Left ventricle myocardium superior (tissue), 1 donor: ENCODE measurements around the gene ELAC2. TPM values are rescaled to one million over a fixed set of nuclear protein-coding genes. Genes with fewer than 3 reads are reported as not detected.

Experiments
- ATAC-seq: fragments of 200-7000 bp; cut with Tn5 transposase; one replicate; pipeline ENCODE4 v1.9.1; 2020; ENCODE audit warnings: mild to moderate bottlenecking, moderate library complexity
- DNase-seq: peaks from one replicate; pipeline ENCODE4 v3.0.0-alpha.2; 2020
- intact Hi-C: fragments of 100-400 bp; cut with micrococcal nuclease; formaldehyde crosslinking; loops from one replicate; pipeline ENCODE4 v1.11.0; 2022
- long read RNA-seq: library from polyadenylated mRNA; unstranded; transcript quantifications from one replicate; pipeline ENCODE4 v2.0.0, GENCODE V29; 2021
- total RNA-seq: library from RNA; stranded (reverse); fragmentation: NEBNext Ultra II Directional; extraction: Animal tissue kit (Norgen Biotek cat#: 25700); gene quantifications from one replicate; pipeline ENCODE4 v1.2.1, GENCODE V29; 2021
- donor health status: DM: no; HTN: yes; CAD: no; lungs with severe emphysema.

The ELAC2 gene, protein sequence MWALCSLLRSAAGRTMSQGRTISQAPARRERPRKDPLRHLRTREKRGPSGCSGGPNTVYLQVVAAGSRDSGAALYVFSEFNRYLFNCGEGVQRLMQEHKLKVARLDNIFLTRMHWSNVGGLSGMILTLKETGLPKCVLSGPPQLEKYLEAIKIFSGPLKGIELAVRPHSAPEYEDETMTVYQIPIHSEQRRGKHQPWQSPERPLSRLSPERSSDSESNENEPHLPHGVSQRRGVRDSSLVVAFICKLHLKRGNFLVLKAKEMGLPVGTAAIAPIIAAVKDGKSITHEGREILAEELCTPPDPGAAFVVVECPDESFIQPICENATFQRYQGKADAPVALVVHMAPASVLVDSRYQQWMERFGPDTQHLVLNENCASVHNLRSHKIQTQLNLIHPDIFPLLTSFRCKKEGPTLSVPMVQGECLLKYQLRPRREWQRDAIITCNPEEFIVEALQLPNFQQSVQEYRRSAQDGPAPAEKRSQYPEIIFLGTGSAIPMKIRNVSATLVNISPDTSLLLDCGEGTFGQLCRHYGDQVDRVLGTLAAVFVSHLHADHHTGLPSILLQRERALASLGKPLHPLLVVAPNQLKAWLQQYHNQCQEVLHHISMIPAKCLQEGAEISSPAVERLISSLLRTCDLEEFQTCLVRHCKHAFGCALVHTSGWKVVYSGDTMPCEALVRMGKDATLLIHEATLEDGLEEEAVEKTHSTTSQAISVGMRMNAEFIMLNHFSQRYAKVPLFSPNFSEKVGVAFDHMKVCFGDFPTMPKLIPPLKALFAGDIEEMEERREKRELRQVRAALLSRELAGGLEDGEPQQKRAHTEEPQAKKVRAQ
- 66.2 TPM for total RNA-seq
- long read RNA-seq, transcript ELAC2-201 (24 exons, 3,148 nt) = major isoform, 149 of 194 reads
- long read RNA-seq, partial matches to known transcripts = 25 of 194 reads
- long read RNA-seq, other reads (novel, unspliced or antisense) = 20 of 194 reads

DNA sequence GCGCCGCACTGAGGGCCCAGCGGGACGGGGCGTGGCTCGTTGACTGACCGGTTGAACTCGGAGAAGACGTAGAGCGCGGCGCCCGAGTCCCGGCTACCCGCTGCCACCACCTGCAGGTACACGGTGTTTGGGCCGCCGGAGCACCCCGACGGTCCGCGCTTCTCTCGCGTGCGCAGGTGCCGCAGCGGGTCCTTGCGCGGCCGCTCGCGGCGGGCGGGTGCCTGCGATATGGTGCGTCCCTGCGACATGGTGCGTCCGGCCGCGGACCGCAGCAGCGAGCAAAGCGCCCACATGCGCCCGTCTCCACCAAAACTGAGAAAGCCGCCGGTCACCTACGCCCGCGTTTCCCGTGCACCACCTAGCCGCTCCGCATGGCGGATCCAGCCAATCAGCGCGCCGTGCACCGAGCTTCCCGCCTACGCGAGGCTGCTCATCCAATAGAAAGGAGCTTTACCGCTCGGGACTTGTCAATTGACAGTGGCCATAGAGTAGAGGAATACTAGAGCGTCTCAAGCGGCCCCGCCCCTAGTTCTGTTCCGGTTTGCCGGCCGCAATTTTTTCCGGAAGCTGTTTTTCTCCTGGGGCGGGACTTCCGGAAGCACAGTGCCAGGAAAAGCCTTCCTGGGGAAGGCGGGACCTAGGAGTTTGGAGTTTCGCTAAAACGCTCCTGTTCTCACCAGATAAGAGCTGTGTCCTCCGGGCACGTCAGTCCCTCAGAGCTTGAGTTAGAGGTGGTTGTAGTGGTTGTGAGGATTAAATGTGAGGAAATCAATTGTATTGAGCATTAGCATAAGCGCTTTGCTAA is at the start of gene ELAC2:
Gene ELAC2 (minus strand): TSS at position 373 of the 805 bp plus-strand sequence. CDS start 80 bp downstream, at position 293.
- ATAC-seq = peak; percentile 99
- DNase-seq = peak; percentile 97
- intact Hi-C loops = no loop called here

DNA sequence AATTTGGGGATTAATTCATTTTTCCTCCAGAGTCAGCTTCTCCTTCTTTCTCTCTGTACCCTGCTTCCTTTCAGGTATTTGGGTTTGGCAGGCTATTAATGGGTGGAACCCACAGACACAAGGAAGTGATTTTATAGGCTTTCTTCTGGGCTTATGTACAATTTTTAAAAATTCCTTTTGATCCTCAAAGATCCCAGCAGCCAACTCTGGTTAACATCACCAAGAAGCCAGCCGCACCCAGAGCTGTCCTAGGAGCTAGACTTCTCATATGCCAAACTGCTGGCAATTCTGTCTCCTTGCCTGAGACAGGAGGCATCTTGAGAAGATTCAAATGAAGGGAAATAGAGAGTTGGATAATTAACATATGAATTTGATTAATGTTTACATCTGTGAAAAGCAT is 47.2 kb upstream of the ELAC2 start:
- ATAC-seq (no peak), DNase-seq (no peak)
- intact Hi-C loops = no loop called here

DNA sequence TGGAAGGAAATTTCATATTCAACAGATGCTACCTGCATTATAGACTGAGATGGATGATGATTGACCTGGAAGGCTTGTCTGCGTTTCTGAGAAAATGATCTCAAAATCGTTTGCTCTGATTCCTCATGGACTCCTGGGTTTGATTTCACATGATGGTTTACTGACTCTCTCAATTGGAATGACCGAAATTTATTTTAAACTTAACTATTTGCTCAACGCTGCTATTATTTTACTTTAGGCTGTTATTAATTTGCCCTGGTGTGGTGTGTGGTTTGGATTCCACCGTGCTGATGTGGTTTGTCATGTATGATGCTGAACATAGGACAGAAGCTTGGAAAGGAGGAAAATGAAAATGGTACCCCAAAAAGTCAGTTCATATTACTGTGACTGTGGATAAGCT is 37.3 kb upstream of the ELAC2 start:
- ATAC-seq (no peak), DNase-seq (no peak)
- intact Hi-C loops = no loop called here

DNA sequence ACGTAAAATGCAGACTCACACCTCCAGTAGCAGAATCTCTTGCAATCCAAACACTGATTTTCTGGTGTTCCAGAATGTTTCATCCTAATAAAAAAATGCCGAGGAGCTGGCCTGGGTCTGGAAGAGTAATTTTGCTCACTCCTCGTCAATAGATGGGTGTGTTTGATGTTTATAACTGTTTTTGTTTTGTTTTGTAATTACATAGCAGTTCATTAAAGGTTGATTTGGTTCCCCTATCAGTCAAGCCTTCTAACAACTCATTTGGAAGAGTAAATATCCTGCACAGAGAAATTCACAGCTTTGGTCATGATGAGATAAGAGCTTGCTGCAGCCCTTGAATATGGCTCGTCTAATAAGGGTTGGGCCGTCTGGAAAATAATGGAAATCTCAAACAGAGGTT is 36.8 kb upstream of the ELAC2 start:
- intact Hi-C loops = no loop called here
- ATAC-seq = no peak
- no peak for DNase-seq

DNA sequence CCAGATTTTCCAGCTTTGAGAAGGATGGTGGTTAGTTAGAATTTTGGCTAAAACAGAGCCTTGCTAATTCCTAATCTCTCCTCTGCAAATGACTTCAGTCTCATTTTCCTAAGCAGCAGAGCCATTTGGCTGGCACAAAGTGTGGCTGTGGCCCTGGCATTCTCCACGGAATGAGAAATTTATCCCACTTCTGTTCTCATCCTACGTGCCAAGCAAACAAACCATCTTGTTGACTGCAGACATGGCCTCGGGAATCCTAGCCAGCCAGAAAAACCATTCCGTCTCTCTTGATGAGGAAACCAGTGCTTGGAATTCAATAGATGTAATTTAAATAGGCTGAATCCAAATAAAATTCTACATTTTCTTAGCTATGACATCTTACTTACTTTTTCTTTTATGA is 34.1 kb upstream of the ELAC2 start:
- no peak for DNase-seq
- ATAC-seq = no peak
- intact Hi-C loops = no loop called here

DNA sequence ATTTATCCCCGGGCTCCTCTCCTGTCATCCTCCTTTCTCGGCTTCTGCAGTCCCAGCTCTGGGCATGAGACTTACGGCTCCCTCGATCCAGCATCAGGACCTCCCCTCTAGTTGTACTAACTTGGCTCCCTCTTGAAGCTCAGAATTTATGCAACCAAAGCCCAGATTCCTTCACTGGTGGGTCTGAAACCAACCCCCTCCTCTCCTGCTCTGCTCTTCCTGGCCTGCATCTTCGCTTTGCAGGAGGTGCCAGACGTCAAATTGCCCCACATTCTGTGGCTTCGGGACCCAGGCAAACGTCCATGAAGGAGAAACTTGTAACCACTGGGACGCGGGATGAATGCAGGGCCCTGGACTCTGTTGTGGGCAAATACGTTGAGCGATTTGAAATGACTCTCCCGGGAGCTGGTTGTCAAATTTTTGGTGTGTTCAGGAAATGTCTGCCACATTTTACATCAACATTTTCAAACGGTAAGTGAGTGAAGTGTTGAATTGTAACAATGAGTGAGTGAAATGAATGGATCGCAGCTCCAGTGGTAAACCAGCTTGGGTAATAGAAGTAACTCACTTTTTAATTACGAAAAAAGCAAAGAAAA is 29.3 kb upstream of the ELAC2 start:
- intact Hi-C loops = no loop called here
- ATAC-seq = no peak
- no peak for DNase-seq

DNA sequence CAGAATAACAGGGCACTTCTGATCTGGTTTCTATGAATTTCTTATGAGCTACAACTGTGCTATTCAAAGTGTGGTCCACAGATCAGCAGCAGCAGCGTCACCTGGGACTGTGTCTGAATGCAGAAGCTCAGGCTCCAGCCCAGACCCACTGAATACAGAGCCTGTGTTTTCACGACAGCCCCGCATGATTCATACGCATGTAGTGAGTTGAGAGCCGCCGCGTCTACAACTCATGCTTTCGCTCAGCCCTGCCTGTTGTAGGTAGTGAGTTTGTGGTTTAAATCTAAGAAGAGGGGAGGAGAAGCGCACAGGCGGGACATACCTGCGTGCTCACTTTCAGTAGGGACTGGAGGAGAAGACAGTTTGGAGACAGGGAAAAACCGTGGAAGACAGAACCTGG is 28.5 kb upstream of the ELAC2 start:
- DNase-seq (no peak), ATAC-seq (no peak)
- intact Hi-C loops = no loop called here

DNA sequence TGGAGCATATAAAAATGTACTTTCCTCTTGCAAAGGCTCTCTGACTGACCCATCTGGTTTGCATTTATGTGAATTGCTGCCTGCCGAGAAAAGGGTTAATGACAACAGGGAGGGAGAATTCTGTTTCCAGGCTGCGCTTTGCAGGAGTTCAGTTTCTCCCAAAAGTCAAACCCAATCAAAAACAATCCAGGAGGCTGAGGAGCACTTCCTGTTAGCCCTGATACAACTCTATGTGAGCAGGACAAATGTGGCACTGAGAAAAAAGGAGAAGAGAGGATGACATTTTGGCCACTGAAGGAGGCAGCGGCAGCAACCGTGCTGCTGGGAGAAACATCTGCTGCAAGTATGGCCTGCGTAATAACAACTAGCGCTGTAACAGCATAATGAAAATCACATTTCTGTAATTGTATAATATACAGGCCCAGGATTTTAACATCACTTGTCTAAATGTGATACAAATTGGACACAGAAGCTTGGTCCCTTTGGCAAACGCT is 26.8 kb upstream of the ELAC2 start:
- DNase-seq (no peak), ATAC-seq (no peak)
- intact Hi-C loops = no loop called here

DNA sequence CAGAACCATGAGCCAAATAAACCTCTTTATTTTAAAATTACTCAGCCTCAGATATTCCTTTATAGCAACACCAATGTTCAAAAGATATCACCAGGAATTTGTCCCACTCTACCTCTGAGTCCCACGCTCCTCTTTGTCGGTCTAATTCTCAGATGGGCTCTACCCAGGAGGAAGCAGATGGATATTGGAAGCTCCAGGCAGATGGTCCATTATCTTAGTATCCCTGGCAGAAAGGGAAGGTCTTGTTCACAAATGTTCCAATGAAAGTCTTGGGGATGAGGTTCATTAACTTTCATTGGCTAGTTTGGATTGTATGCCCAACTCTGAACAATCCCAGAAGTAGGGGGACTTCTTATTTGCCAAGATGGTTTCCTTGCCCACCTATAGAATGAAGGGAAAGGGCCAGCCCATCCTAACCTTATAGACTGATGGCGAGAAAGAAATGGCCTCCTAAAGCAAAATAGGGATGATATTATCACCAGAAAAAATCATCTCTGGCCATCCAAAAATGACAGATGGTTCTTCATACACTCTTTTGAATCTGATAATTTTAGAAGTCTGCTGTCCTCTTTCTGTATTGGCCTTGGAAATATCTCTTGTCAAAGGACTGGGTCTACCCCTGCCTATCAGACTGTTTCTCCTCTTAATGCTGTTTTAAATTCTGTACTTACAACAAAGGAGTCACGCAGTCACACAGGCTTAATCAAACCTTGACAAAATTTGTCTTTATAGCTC is 21.3 kb upstream of the ELAC2 start:
- no peak for ATAC-seq
- intact Hi-C loops = no loop called here
- no peak for DNase-seq

DNA sequence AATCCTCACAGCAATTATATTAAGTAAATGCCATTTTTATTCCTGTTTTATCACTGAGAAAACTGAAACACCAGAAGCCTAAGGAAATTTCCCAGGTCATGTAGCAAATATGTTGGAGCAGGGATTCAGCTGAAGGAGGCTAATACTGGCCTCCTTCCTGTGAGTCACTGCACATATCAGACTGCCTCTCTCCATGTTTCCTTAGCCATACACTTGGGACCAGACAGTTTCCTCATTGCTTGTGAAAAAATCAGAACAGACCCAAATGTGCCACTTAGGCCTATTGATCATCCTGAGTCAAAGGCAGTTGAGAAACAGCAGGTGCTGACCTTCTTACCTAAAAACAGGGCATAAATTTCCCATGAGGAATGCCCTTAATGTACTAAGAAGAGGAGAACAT is 18.9 kb upstream of the ELAC2 start:
- no peak for ATAC-seq
- intact Hi-C loops = no loop called here

DNA sequence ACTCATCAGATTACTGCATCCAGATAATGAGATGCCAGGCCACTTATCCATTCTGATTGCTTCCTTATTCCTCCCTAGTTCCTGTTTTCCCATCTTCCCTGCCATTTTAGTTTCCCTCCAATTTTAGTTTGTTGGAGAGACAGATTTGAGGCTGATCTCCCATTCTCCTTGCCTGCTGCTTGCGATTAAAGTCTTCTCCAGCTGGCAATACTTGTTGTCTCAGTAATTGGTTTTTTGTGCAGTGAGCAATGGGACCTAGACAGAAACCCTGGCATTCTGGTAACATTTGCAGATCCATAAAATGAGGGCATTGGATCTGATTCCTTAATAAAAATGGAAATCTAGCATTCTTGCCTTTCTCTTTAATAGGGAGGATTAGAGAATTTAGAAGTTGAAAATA is 17.6 kb upstream of the ELAC2 start:
- intact Hi-C loops = no loop called here

More for the DNA sequence above, 18.9 kb upstream of the ELAC2 start:
- no peak for DNase-seq

DNA sequence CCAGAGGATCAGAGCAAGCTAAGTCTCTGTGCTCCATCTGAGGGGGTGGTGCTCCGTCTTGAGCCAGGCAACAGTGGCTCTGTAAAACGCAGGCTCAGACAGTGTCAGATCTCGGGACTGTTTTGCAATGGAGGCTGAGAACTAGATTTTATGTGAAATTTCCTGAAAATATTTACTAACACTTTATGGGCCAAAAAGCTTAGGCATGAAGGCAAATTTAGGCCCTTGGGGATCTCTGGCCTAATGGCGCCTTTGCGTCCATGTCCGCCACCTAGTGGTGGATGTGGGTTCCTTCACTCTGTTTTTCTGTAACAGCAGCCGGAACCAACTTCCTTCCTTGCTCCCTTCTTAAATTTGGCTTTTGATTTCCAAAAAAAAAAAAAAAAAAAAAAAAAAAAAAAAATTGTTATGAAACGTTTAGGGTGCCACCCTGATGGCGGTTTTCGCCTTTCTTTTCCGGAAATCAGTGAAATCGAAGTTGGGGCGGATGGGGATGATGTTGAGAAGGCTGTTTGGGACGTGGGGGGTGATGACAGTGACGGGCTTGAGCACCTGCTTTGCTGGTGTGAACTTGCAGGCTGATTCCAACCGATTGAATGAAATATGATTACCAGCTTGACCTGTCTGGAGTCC is 14.0 kb upstream of the ELAC2 start:
- DNase-seq (peak; percentile 44), ATAC-seq (peak; percentile 80)
- intact Hi-C loops = no loop called here

More for the DNA sequence above, 17.6 kb upstream of the ELAC2 start:
- ATAC-seq = no peak
- no peak for DNase-seq

DNA sequence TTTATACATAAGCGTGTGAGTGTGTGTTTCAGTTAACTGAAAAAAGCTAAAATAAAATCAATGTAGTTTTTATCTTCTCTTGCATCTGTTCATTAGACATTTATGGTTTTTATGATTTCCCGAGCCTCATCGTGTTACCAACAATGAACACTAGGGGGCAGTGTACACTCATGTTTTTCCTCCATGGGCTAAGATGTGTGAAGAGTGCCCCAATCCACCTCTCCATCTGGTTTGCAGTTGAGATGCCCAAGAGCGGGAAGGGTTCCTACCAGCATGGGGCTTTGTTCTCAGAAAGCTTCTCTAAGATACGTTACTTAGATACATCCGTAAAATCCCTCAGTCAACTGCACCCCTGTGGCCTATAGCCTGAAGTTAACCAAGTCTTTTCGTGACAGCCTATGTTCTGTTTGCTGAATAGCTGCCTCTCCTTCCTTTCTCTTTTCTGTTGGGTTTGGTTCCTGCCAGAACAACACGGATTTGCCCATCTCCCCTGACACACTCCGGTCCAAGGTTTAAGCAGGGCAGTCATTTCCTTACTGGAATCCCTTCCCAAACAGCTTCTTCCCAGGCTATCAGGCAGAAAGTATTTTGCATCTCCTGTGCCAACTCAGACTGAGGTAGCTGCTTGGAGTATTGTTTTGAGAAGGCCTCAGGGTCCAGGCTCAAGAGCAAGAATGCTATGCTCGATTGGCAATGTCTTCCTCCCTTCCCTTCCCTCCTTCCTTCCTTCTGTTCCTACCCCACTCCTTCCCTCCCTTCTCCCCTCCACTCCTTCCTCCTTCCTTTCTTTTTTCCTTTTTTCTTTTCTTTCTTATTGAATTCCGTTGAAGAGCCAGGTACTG is 12.9 kb upstream of the ELAC2 start:
- DNase-seq = no peak
- ATAC-seq = peak; percentile 70
- intact Hi-C loops = no loop called here

DNA sequence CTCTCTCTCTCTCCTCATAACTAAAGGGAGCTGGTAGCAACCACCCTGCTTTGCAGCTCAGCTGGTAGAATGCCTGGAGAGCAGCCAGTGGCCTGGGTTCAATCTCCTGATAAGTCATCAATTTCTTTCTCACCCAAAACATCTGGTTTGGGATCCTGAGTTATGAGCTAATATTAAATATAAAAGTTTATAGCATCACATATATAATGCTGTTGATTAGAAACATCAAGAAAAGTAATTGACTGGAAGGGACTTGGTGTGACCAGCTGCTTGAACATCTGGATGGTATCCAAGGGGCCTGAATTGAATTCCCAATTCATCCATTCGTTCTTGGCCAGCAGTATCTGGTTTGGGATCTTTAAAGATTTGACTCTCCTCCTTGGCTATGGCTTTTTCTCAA is 12.2 kb upstream of the ELAC2 start:
- DNase-seq = no peak
- ATAC-seq = no peak
- intact Hi-C loops = no loop called here

DNA sequence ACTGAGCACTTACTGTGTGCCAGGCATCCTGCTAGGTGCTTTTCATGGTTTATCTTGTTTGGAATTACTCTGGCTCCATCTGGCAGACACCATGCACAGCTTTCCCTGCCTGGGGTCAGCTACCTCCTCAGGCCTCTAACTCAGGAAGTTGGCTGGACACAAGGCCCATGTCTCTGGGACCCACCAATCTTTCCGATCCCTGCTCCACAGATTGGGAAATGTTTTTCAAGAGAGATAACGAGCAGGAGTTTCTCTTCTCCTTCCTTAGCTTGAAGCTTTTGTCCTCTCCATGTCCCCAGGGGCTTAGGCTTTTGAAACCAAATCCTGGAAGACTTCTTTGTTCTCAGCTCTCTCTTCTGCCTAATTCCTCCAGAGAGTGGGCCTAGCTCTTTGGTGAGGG is 11.5 kb upstream of the ELAC2 start:
- ATAC-seq (no peak), DNase-seq (no peak)
- intact Hi-C loops = no loop called here

DNA sequence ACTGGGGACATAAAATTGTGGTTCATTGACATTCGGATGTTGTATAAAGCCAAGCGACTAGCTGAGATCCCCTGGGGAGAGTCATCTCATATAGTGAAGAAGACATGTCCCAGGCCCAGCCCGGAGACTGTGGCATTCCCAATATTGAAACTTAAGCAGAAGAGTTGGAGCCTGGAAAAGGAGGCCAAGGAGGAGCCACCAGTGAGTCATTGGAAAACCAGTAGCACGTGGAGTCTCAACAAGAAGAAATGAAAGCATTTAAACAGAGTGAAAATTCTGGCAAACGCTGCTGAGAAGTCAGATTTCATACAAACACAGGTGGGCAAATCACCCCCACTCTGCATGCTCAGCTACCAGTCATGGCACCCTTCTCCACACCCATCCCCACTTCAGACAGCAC is 9.4 kb upstream of the ELAC2 start:
- ATAC-seq = no peak
- no peak for DNase-seq
- intact Hi-C loops = no loop called here

DNA sequence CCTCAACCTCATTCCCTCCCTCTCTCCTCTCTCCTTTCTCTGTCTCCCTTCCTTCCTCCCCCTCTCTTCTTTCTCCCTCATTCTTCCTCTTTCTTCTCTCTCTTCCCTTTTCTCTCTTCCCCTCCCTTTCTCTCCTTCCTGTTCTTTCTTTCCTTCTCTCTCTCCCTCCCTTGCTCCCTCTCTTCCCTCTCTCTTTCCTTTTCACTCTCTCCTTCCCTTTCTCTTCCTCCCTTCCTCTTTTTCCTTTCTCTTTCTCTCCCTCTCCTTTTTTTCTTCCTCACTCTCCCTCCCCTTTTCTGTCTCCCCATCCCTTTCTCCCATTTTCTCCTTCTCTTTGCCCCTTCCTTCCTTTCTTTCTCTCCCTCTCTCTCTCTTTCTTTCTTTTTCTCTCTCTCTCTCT is 7.9 kb upstream of the ELAC2 start:
- no peak for DNase-seq
- no peak for ATAC-seq
- intact Hi-C loops = no loop called here
